ENCODE results near the gene FRMD1.

DNA sequence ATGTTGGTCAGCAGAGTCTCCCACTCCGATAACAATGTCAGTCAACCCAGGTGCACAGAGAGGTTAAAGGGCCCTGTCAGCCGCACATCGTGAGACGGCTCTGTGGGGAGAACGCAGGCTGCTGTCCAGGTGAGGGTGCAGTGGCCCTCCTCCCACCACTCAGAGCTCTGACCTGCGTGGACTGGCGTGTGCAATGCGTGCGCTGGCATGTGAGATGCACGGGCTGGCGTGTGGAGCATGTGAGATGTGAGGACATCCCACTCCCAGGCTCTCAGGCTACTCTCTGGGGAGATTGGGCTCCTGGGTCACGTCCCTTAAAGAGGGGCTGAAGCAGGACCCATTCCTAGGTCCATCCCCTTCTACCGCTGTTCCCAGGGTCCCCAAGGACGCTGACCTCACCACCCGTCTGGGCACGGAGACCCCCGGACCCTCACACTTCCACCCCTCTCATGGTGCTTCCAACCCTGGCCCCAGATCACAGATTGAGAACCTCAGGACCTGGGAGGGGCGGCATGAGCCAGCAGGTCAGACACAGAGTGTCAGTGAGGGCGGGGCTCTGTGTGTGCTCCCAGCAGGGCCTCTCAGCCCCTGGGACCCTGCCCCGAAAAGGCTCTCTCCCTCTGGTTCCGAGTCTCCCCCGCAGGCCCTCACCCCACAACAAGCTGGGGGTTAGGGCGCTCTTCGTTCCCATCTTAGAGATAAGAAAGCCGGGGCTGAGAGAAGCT is 8.6 kb upstream of the FRMD1 start:
- TF ChIP-seq YY1 (IDR thresholded peaks at IDR 0.05; ENCODE audit: insufficient read depth, insufficient read length), result no peak
- TF ChIP-seq ZNF274 (IDR thresholded peaks at IDR 0.05; ENCODE audit: low read depth, low read length), result no peak

Measured in NT2/D1 (cell line).